Vagina (tissue), 2 donors: ENCODE results near the gene BRD2. TPM values are rescaled to one million over a fixed set of nuclear protein-coding genes. Genes with fewer than 3 reads are reported as not detected.

Experiments used
- DNase-seq, 2 donors: peaks; one replicate each; pipeline ENCODE4 v3.0.0-alpha.2; 2017; ENCODE audit errors: extremely low spot score in 2 of 2
- H3K27ac ChIP-seq: fragments of 200-600 bp; sonication (generic); one replicate; pipeline ENCODE4 v1.5.1; 2019
- H3K27me3 ChIP-seq: fragments of 200-600 bp; sonication (generic); one replicate; pipeline ENCODE4 v1.5.1; 2019
- H3K36me3 ChIP-seq, 2 donors: fragments of 200-600 bp; sonication (generic); one replicate each; pipeline ENCODE4 v1.5.1; 2017 to 2019
- H3K4me1 ChIP-seq: fragments of 200-600 bp; sonication (generic); one replicate; pipeline ENCODE4 v1.5.1; 2019
- H3K4me3 ChIP-seq, 2 donors: fragments of 200-600 bp; sonication (generic); 1 replicate in 1 of 2; 2 replicates in 1 of 2; pipeline ENCODE4 v1.5.1; 2016 to 2019
- H3K9me3 ChIP-seq: fragments of 200-600 bp; sonication (generic); one replicate; pipeline ENCODE4 v1.5.1; 2019
- CTCF ChIP-seq, 3 experiments: fragments of 450-650 bp in 2 of 3; fragments of 200-600 bp in 1 of 3; sonication (generic) in 1 of 3; IDR thresholded peaks; one replicate each; pipeline ENCODE4 v1.5.1; 2017 to 2019; ENCODE audit warnings: antibody characterized with exemption in 3 of 3, mild to moderate bottlenecking in 2 of 3, moderate library complexity in 2 of 3
- POLR2A ChIP-seq, 2 donors: fragments of 450-650 bp; IDR thresholded peaks; one replicate each; pipeline ENCODE4 v1.6.1; 2017; ENCODE audit warnings: antibody characterized with exemption in 2 of 2, mild to moderate bottlenecking in 2 of 2, moderate library complexity in 2 of 2
- POLR2AphosphoS5 ChIP-seq, 2 donors: sonication (generic); formaldehyde crosslinking; IDR thresholded peaks; one replicate each; pipeline ENCODE4 v1.9.0; 2017; ENCODE audit warnings: antibody characterized with exemption in 2 of 2, mild to moderate bottlenecking in 2 of 2, low read depth in 1 of 2; ENCODE audit not compliant: insufficient read depth in 1 of 2
- intact Hi-C: fragments of 100-400 bp; cut with DNase I; formaldehyde crosslinking; loops from one replicate; pipeline ENCODE4 v1.15.1; 2023
- total RNA-seq: library from RNA; depleted of rRNA; stranded (reverse); fragments of >200 nt; gene quantifications from one replicate; pipeline ENCODE4 v1.2.3, GENCODE V29; 2016

BRD2 gene
- total RNA-seq, result 125 TPM

GRCh38 chr6:32968093-32968866, at the start of gene BRD2:
Gene BRD2, plus strand, starts transcription at chr6:32968594. Its CDS starts 4,305 bp downstream, at chr6:32972899.
- peaks cover 24% of the 10 kb centered on the region for H3K4me1 ChIP-seq
- H3K27ac ChIP-seq, result peak within 1 kb of the TSS; percentile 100
- H3K9me3 ChIP-seq, result no peaks in the 10 kb centered on the region
- peaks cover 0 to 6% of the 10 kb centered on the region in 2 donors for H3K36me3 ChIP-seq
- peak; percentile 90 to 99 for TF ChIP-seq POLR2AphosphoS5 (IDR thresholded peaks at IDR 0.05; ENCODE audit: insufficient read depth in 1 of 2, low read depth in 1 of 2)
- TF ChIP-seq POLR2A (IDR thresholded peaks at IDR 0.05), result peak; percentile 56 to 97
- TF ChIP-seq CTCF (IDR thresholded peaks at IDR 0.05), result no peak
- H3K4me3 ChIP-seq, result peak within 1 kb of the TSS; percentile 71 to 80
- no peaks in the 10 kb centered on the region for H3K27me3 ChIP-seq
- DNase-seq, result peak in 1 of 2 donors; percentile 99
- intact Hi-C loops, result no loop called here

GRCh38 chr6:32920715-32921114, 47.7 kb upstream of the BRD2 start:
- TF ChIP-seq CTCF (IDR thresholded peaks at IDR 0.05), result no peak
- TF ChIP-seq POLR2A (IDR thresholded peaks at IDR 0.05), result no peak
- no peak for TF ChIP-seq POLR2AphosphoS5 (IDR thresholded peaks at IDR 0.05; ENCODE audit: insufficient read depth in 1 of 2, low read depth in 1 of 2)
- Histone ChIP-seq H3K4me1 (no peaks in the 10 kb centered on the region), H3K27me3 (no peaks in the 10 kb centered on the region), H3K36me3 (no peaks in the 10 kb centered on the region), H3K9me3 (no peaks in the 10 kb centered on the region), H3K4me3 (no peak overlapping the region), H3K27ac (no peak overlapping the region)
- intact Hi-C loops, result no loop called here
- DNase-seq, result no peak

GRCh38 chr6:32922083-32922482, 46.3 kb upstream of the BRD2 start:
- DNase-seq, result no peak
- no peak for TF ChIP-seq CTCF (IDR thresholded peaks at IDR 0.05)
- TF ChIP-seq POLR2A (IDR thresholded peaks at IDR 0.05), result no peak
- no peaks in the 10 kb centered on the region for H3K9me3 ChIP-seq
- H3K4me1 ChIP-seq, result no peaks in the 10 kb centered on the region
- intact Hi-C loops, result no loop called here
- no peaks in the 10 kb centered on the region for H3K36me3 ChIP-seq
- H3K27me3 ChIP-seq, result no peaks in the 10 kb centered on the region
- H3K4me3 ChIP-seq, result no peak overlapping the region
- H3K27ac ChIP-seq, result no peak overlapping the region

GRCh38 chr6:32931211-32931610, 37.2 kb upstream of the BRD2 start:
- TF ChIP-seq POLR2AphosphoS5 (IDR thresholded peaks at IDR 0.05; ENCODE audit: insufficient read depth in 1 of 2, low read depth in 1 of 2) (no peak), POLR2A (IDR thresholded peaks at IDR 0.05) (no peak), CTCF (IDR thresholded peaks at IDR 0.05) (no peak)
- no peaks in the 10 kb centered on the region for H3K36me3 ChIP-seq
- no peak overlapping the region for H3K27ac ChIP-seq
- intact Hi-C loops, result no loop called here
- H3K9me3 ChIP-seq, result no peaks in the 10 kb centered on the region
- DNase-seq, result no peak
- no peaks in the 10 kb centered on the region for H3K27me3 ChIP-seq
- no peaks in the 10 kb centered on the region for H3K4me1 ChIP-seq
- no peak overlapping the region for H3K4me3 ChIP-seq

- intact Hi-C loops, result no loop called here
- Histone ChIP-seq H3K27me3 (no peaks in the 10 kb centered on the region), H3K4me3 (no peak overlapping the region), H3K9me3 (no peaks in the 10 kb centered on the region), H3K27ac (no peak overlapping the region), H3K36me3 (no peaks in the 10 kb centered on the region), H3K4me1 (no peaks in the 10 kb centered on the region)
- DNase-seq, result no peak
- TF ChIP-seq CTCF (IDR thresholded peaks at IDR 0.05) (no peak), POLR2A (IDR thresholded peaks at IDR 0.05) (no peak), POLR2AphosphoS5 (IDR thresholded peaks at IDR 0.05; ENCODE audit: insufficient read depth in 1 of 2, low read depth in 1 of 2) (no peak)
Observed at GRCh38 chr6:32932132-32932868, 36.1 kb upstream of the BRD2 start.
